Muscle of leg (tissue), 11 donors: ENCODE results near the gene TOMM40. TPM values are rescaled to one million over a fixed set of nuclear protein-coding genes. Genes with fewer than 3 reads are reported as not detected.
A peak's percentile ranks its signal among the peaks of the same experiment; 100 is the strongest.

Experiments used
- DNase-seq: peaks from one replicate; pipeline ENCODE4 v3.0.0; 2013
- H3K27ac ChIP-seq: one replicate; pipeline ENCODE4 v1.5.1; 2013; ENCODE audit warnings: mild to moderate bottlenecking, low read length, control low read depth
- H3K27me3 ChIP-seq: one replicate; pipeline ENCODE4 v1.6.1; 2013; ENCODE audit warnings: low read length; ENCODE audit not compliant: control insufficient read depth, insufficient read depth
- H3K36me3 ChIP-seq: one replicate; pipeline ENCODE4 v1.6.1; 2013; ENCODE audit warnings: low read length; ENCODE audit not compliant: control insufficient read depth, insufficient read depth
- H3K4me1 ChIP-seq: one replicate; pipeline ENCODE4 v1.6.1; 2013; ENCODE audit warnings: low read length; ENCODE audit not compliant: control insufficient read depth, insufficient read depth
- H3K4me3 ChIP-seq: one replicate; pipeline ENCODE4 v1.5.1; 2013; ENCODE audit warnings: low read length, control low read depth
- H3K9me3 ChIP-seq: replicated peaks from 2 replicates; pipeline ENCODE4 v1.6.1; 2013; ENCODE audit warnings: low read depth, low read length; ENCODE audit not compliant: control insufficient read depth
- WGBS: methylation state at CpG from one replicate; pipeline ENCODE4 v1.1.5; 2013; ENCODE audit warnings: missing lambda C conversion rate; ENCODE audit not compliant: insufficient coverage; 5-methylcytosine and 5-hydroxymethylcytosine counted together
- polyA plus RNA-seq, 8 donors: library from polyadenylated mRNA; unstranded; fragments of 120-200 nt; gene quantifications; one replicate each; pipeline versions ENCODE4 v1.2.1 to v1.2.3, GENCODE V29; 2013; ENCODE audit warnings: inconsistent platforms in 1 of 8, low replicate concordance in 1 of 8; ENCODE audit not compliant: insufficient read length in 8 of 8, insufficient read depth in 1 of 8
- total RNA-seq: library from RNA; stranded (reverse); fragments of 120-200 nt; gene quantifications from one replicate; pipeline ENCODE4 v1.2.4, GENCODE V29; 2013

TOMM40 gene
- total and polyA plus RNA-seq, 9 donors, result 24.3 to 41.8 (median 36.6) TPM

DNA sequence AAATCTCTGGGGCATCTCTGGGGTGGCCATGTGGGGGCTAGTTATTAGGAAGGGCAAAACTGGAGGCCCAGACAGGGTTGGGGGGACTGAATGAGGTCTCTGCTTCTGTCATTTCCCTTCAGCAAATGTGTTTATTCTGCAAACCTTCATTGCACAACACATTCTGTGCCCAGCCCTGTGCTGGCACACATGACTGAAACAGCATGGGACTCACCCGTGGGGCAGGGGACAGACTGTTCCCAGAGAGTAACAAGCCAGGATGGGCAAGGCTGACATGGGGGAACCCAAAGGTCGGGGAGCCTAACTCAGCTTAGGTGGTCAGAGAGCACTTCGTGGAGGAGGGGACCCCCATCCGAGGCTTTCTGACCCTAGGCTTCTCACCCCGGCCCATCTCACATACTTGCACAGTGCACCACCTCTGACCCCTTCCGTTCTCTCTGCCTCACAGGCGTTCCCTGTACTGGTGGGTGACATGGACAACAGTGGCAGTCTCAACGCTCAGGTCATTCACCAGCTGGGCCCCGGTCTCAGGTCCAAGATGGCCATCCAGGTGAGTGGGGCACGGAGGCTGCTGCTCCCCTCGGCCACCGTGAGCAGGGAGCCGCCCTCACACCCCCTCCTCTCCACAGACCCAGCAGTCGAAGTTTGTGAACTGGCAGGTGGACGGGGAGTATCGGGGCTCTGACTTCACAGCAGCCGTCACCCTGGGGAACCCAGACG lies 2.4 kb downstream of the TOMM40 start:
- H3K27me3 ChIP-seq, result no peaks in the 10 kb centered on the region
- peaks cover 58% of the 10 kb centered on the region for H3K36me3 ChIP-seq
- H3K4me1 ChIP-seq, result peaks cover 20% of the 10 kb centered on the region
- no peak overlapping the region for H3K27ac ChIP-seq
- H3K4me3 ChIP-seq, result no peak overlapping the region
- DNase-seq, result no peak
- H3K9me3 ChIP-seq, result no peaks in the 10 kb centered on the region
- 88% methylated on average over 12 of the region's 18 CpGs for WGBS

DNA sequence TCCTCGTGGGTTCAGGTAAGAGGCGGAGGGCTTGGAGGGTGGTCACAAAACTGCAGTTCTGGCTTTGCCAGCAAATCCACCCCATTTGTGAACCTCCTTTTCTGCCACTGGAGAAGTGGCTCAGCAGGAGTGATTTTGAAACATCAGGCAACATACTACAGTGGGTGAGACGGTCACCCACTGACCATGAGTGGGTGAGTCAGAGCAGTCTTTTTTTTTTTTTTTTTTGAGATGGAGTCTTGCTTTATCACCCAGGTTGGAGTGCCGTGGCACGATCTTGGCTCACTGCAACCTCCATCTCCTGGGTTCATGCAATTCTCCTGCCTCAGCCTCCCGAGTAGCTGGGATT lies 3.0 kb downstream of the TOMM40 start:
- Histone ChIP-seq H3K27me3 (no peaks in the 10 kb centered on the region), H3K9me3 (no peaks in the 10 kb centered on the region), H3K27ac (no peak overlapping the region), H3K36me3 (peaks cover 55% of the 10 kb centered on the region), H3K4me1 (peaks cover 20% of the 10 kb centered on the region), H3K4me3 (no peak overlapping the region)
- no peak for DNase-seq
- WGBS, result 82% methylated on average over 2 of the region's 6 CpGs

DNA sequence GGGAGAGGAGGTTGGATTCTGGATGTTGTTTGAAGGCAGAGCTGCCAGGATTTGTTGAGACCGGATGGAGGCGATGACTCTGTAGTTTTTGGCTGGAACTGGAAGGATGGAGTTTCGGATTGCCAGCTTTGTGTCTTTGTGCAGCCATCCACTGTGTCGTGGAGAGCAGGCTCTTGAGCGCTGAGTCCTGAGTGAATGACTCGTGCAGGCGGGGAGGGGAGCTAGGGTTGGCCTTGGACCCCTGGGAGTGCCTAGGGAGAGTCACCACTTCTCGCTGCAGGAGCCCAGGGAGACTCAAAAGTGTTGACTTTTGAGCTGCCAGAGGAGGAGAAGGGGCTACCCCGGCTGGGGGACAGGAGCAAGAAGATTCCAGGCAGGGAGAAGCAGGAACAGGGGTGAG lies 3.9 kb downstream of the TOMM40 start:
- Histone ChIP-seq H3K27ac (no peak overlapping the region), H3K27me3 (no peaks in the 10 kb centered on the region), H3K4me3 (no peak overlapping the region), H3K9me3 (no peaks in the 10 kb centered on the region), H3K36me3 (peaks cover 57% of the 10 kb centered on the region), H3K4me1 (peaks cover 15% of the 10 kb centered on the region)
- DNase-seq, result no peak
- 87% methylated on average over 9 of the region's 9 CpGs for WGBS

DNA sequence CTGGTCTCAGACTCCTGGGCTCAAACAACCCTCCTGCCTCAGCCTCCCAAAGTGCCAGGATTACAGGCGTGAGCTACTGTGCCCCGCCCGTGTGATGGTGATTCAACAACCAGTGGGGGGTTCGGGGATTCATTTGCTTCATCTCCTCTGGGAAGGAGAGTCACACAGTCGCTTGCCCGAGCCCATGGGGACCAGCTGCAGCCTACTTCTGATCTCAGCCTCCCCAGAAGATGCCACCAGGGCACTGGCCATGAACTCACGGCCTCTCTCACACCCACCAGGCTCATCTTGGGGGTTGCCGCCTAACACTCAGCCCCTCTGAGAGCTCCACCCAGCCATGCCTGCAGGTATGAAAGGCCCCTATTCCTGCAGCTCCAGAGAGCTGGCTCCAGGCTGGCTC lies 6.8 kb downstream of the TOMM40 start:
- no peak for DNase-seq
- WGBS, result 90% methylated on average over 8 of the region's 8 CpGs

DNA sequence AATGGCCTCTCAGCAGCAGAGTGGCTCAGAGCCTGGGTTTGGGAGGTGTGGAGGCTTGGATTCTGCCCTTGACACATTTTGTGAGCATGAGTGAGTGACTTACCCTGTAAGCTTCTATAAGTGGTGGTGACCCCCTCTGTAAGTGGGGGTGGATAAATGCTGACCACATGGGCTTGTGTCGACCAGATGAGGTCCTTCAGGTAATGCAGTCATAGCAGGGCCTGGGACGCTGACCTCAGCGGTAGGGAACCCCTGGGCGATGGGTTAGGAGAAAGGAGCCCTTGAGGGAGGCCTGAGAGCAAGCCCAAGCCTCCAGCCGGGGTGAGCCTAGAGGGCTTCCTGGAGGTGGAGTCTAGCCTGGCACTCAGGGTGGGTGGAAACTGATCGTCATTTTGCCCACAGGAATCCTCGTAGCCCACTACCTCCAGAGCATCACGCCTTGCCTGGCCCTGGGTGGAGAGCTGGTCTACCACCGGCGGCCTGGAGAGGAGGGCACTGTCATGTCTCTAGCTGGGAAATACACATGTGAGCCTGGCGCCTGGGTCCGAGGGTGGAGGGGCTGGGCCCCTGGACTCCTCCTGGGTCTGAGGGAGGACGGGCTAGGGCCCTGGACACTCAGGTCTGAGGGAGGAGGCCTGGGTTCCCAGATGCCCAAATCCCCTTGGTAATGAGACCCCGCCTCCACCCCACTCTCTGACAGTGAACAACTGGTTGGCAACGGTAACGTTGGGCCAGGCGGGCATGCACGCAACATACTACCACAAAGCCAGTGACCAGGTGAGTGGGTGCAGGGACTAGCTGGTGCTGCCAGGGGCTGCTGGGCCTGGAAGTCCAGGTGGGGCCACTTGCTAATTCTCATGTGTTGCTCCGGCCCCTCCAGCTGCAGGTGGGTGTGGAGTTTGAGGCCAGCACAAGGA lies 9.5 kb downstream of the TOMM40 start:
- peaks cover 11% of the 10 kb centered on the region for H3K27me3 ChIP-seq
- no peak overlapping the region for H3K27ac ChIP-seq
- DNase-seq, result no peak
- peaks cover 58% of the 10 kb centered on the region for H3K36me3 ChIP-seq
- no peak overlapping the region for H3K4me3 ChIP-seq
- peaks cover 16% of the 10 kb centered on the region for H3K4me1 ChIP-seq
- no peaks in the 10 kb centered on the region for H3K9me3 ChIP-seq
- WGBS, result 93% methylated on average over 7 of the region's 19 CpGs

More for the DNA sequence above, 6.8 kb downstream of the TOMM40 start:
- H3K4me3 ChIP-seq, result no peak overlapping the region
- H3K27ac ChIP-seq, result no peak overlapping the region
- H3K27me3 ChIP-seq, result no peaks in the 10 kb centered on the region
- peaks cover 77% of the 10 kb centered on the region for H3K36me3 ChIP-seq
- no peaks in the 10 kb centered on the region for H3K9me3 ChIP-seq
- H3K4me1 ChIP-seq, result no peaks in the 10 kb centered on the region

DNA sequence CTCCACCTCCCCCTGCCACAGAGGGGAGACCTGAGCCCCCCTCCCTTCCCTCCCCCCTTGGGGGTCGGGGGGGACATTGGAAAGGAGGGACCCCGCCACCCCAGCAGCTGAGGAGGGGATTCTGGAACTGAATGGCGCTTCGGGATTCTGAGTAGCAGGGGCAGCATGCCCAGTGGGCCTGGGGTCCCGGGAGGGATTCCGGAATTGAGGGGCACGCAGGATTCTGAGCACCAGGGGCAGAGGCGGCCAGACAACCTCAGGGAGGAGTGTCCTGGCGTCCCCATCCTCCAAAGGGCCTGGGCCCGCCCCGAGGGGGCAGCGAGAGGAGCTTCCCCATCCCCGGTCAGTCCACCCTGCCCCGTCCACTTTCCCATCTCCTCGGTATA lies 12.2 kb downstream of the TOMM40 start:
- no peaks in the 10 kb centered on the region for H3K9me3 ChIP-seq
- H3K4me3 ChIP-seq, result no peak overlapping the region
- peaks cover 22% of the 10 kb centered on the region for H3K27me3 ChIP-seq
- no peak for DNase-seq
- H3K27ac ChIP-seq, result no peak overlapping the region
- peaks cover 27% of the 10 kb centered on the region for H3K4me1 ChIP-seq
- H3K36me3 ChIP-seq, result peaks cover 33% of the 10 kb centered on the region
- 50% methylated on average over 3 of the region's 15 CpGs for WGBS

DNA sequence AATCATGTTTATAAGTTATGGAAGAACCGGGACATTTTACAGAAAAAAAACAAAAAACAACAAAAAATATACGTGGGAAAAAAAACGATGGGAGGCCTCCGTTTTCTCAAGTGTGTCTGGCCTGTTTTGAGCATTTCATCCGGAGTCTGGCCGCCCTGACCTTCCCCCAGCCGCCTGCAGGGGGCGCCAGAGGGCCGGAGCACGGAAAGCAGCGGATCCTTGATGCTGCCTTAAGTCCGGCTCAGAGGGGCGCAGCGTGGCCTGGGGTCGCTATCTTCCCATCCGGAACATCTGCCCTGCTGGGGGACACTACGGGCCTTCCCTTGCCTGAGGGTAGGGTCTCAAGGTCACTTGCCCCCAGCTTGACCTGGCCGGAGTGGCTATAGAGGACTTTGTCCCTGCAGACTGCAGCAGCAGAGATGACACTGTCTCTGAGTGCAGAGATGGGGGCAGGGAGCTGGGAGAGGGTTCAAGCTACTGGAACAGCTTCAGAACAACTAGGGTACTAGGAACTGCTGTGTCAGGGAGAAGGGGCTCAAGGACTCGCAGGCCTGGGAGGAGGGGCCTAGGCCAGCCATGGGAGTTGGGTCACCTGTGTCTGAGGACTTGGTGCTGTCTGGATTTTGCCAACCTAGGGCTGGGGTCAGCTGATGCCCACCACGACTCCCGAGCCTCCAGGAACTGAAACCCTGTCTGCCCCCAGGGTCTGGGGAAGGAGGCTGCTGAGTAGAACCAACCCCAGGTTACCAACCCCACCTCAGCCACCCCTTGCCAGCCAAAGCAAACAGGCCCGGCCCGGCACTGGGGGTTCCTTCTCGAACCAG lies 12.8 kb downstream of the TOMM40 start:
- peak; percentile 71 for DNase-seq
- peaks cover 32% of the 10 kb centered on the region for H3K36me3 ChIP-seq

DNA sequence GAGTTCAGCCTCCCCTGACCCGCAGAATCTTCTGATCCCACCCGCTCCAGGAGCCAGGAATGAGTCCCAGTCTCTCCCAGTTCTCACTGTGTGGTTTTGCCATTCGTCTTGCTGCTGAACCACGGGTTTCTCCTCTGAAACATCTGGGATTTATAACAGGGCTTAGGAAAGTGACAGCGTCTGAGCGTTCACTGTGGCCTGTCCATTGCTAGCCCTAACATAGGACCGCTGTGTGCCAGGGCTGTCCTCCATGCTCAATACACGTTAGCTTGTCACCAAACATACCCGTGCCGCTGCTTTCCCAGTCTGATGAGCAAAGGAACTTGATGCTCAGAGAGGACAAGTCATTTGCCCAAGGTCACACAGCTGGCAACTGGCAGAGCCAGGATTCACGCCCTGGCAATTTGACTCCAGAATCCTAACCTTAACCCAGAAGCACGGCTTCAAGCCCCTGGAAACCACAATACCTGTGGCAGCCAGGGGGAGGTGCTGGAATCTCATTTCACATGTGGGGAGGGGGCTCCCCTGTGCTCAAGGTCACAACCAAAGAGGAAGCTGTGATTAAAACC lies 13.5 kb downstream of the TOMM40 start:
- no peak for DNase-seq
- Histone ChIP-seq H3K27ac (no peak overlapping the region), H3K4me3 (no peak overlapping the region), H3K9me3 (no peaks in the 10 kb centered on the region), H3K27me3 (peaks cover 22% of the 10 kb centered on the region), H3K4me1 (peaks cover 27% of the 10 kb centered on the region), H3K36me3 (peaks cover 32% of the 10 kb centered on the region)
- WGBS, result 52% methylated on average over 10 of the region's 12 CpGs

More for the DNA sequence above, 12.8 kb downstream of the TOMM40 start:
- Histone ChIP-seq H3K27ac (no peak overlapping the region), H3K4me1 (peaks cover 27% of the 10 kb centered on the region), H3K9me3 (no peaks in the 10 kb centered on the region), H3K27me3 (peaks cover 22% of the 10 kb centered on the region), H3K4me3 (no peak overlapping the region)
- 16% methylated on average over 21 of the region's 24 CpGs for WGBS

DNA sequence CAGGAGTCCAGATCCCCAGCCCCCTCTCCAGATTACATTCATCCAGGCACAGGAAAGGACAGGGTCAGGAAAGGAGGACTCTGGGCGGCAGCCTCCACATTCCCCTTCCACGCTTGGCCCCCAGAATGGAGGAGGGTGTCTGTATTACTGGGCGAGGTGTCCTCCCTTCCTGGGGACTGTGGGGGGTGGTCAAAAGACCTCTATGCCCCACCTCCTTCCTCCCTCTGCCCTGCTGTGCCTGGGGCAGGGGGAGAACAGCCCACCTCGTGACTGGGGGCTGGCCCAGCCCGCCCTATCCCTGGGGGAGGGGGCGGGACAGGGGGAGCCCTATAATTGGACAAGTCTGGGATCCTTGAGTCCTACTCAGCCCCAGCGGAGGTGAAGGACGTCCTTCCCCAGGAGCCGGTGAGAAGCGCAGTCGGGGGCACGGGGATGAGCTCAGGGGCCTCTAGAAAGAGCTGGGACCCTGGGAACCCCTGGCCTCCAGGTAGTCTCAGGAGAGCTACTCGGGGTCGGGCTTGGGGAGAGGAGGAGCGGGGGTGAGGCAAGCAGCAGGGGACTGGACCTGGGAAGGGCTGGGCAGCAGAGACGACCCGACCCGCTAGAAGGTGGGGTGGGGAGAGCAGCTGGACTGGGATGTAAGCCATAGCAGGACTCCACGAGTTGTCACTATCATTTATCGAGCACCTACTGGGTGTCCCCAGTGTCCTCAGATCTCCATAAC lies 14.5 kb downstream of the TOMM40 start, which contains the start of gene APOE:
TSS of gene APOE (plus strand) at position 360 of the 724 bp plus-strand sequence. CDS start 829 bp downstream, outside the sequence.
- Histone ChIP-seq H3K36me3 (peaks cover 24% of the 10 kb centered on the region), H3K4me1 (peaks cover 32% of the 10 kb centered on the region), H3K9me3 (no peaks in the 10 kb centered on the region), H3K4me3 (peak within 1 kb of the TSS; percentile 34), H3K27me3 (peaks cover 22% of the 10 kb centered on the region), H3K27ac (peak within 1 kb of the TSS; percentile 3)
- under 1% methylated on average over 15 of the region's 20 CpGs for whole genome bisulfite sequencing
- DNase-seq, result no peak
